GM21367 (cell line): ENCODE results near the gene SAXO2.
"Not testable (repeated sequence)": the region's sequence is repeated elsewhere in the genome, so short reads cannot be mapped to it uniquely, and the experiment has no call there.

ENCODE experiments used
- ATAC-seq: cut with Tn5 transposase; IDR thresholded peaks from one replicate; pipeline ENCODE4 v1.9.1; 2021; ENCODE audit not compliant: unreplicated experiment

SAXO2 gene

GRCh38 chr15:82262422-82263026, at the start of gene SAXO2, which contains the start of gene EFL1:
Gene SAXO2 (plus strand): TSS chr15:82262818. CDS start chr15:82262880, 62 bp downstream.
Gene EFL1 (minus strand): TSS chr15:82262734. CDS start chr15:82261778, 956 bp downstream.
- peak; percentile 98 for ATAC-seq

GRCh38 chr15:82216092-82216491, 46.5 kb upstream of the SAXO2 start:
- not testable (repeated sequence) for ATAC-seq

GRCh38 chr15:82221535-82221934, 41.1 kb upstream of the SAXO2 start:
- not testable (repeated sequence) for ATAC-seq

- no peak for ATAC-seq
Measured at GRCh38 chr15:82228750-82229149, 33.9 kb upstream of the SAXO2 start.

GRCh38 chr15:82231233-82231632, 31.4 kb upstream of the SAXO2 start:
- no peak for ATAC-seq

- no peak for ATAC-seq
Measured at GRCh38 chr15:82231842-82232241, 30.8 kb upstream of the SAXO2 start.

GRCh38 chr15:82237944-82238534, 24.6 kb upstream of the SAXO2 start:
- ATAC-seq = not testable (repeated sequence)

GRCh38 chr15:82239685-82240391, 22.8 kb upstream of the SAXO2 start:
- ATAC-seq = no peak

- ATAC-seq = not testable (repeated sequence)
Measured at GRCh38 chr15:82241836-82242499, 20.6 kb upstream of the SAXO2 start.

- not testable (repeated sequence) for ATAC-seq
Measured at GRCh38 chr15:82243644-82244043, 19.0 kb upstream of the SAXO2 start.

GRCh38 chr15:82245956-82246355, 16.7 kb upstream of the SAXO2 start:
- ATAC-seq = not testable (repeated sequence)

GRCh38 chr15:82248261-82248660, 14.4 kb upstream of the SAXO2 start:
- ATAC-seq = not testable (repeated sequence)

- ATAC-seq = peak; percentile 5
Measured at GRCh38 chr15:82261566-82262421, 824 bp upstream of the SAXO2 start.

- no peak for ATAC-seq
Measured at GRCh38 chr15:82263350-82263749, 732 bp downstream of the SAXO2 start.

- ATAC-seq = not testable (repeated sequence)
Measured at GRCh38 chr15:82267137-82267536, 4.5 kb downstream of the SAXO2 start.

GRCh38 chr15:82268454-82268853, 5.8 kb downstream of the SAXO2 start:
- ATAC-seq = not testable (repeated sequence)

GRCh38 chr15:82272154-82272553, 9.5 kb downstream of the SAXO2 start:
- no peak for ATAC-seq

GRCh38 chr15:82275410-82275809, 12.8 kb downstream of the SAXO2 start:
- ATAC-seq = no peak

GRCh38 chr15:82281276-82281675, 18.7 kb downstream of the SAXO2 start:
- not testable (repeated sequence) for ATAC-seq

- ATAC-seq = not testable (repeated sequence)
Measured at GRCh38 chr15:82282386-82282785, 19.8 kb downstream of the SAXO2 start.
